ENCODE results near the gene MYO10.

- TF ChIP-seq PATZ1 (CRISPR knock-in tag; IDR thresholded peaks at IDR 0.05; ENCODE audit: borderline replicate concordance) (no peak), CREB5 (CRISPR knock-in tag; IDR thresholded peaks at IDR 0.05; ENCODE audit: low read depth) (no peak), PPARA (CRISPR knock-in tag; IDR thresholded peaks at IDR 0.05; ENCODE audit: borderline replicate concordance) (no peak), ZFP30 (CRISPR knock-in tag; IDR thresholded peaks at IDR 0.05) (no peak), RARB (CRISPR knock-in tag; IDR thresholded peaks at IDR 0.05) (no peak), CSDC2 (CRISPR knock-in tag; IDR thresholded peaks at IDR 0.05) (no peak), TSHZ2 (CRISPR knock-in tag; IDR thresholded peaks at IDR 0.05) (no peak), ZC3H10 (CRISPR knock-in tag; IDR thresholded peaks at IDR 0.05) (no peak), ESRRG (CRISPR knock-in tag; IDR thresholded peaks at IDR 0.05) (no peak), ARNTL (CRISPR knock-in tag; IDR thresholded peaks at IDR 0.05; ENCODE audit: borderline replicate concordance, low read depth) (no peak), ZNF70 (CRISPR knock-in tag; IDR thresholded peaks at IDR 0.05) (no peak), ZNF8 (CRISPR knock-in tag; IDR thresholded peaks at IDR 0.05) (no peak)
- TF ChIP-seq, protein P1, sequence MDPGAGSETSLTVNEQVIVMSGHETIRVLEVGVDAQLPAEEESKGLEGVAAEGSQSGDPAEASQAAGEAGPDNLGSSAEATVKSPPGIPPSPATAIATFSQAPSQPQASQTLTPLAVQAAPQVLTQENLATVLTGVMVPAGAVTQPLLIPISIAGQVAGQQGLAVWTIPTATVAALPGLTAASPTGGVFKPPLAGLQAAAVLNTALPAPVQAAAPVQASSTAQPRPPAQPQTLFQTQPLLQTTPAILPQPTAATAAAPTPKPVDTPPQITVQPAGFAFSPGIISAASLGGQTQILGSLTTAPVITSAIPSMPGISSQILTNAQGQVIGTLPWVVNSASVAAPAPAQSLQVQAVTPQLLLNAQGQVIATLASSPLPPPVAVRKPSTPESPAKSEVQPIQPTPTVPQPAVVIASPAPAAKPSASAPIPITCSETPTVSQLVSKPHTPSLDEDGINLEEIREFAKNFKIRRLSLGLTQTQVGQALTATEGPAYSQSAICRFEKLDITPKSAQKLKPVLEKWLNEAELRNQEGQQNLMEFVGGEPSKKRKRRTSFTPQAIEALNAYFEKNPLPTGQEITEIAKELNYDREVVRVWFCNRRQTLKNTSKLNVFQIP (CRISPR knock-in tag; IDR thresholded peaks at IDR 0.05; ENCODE audit: borderline replicate concordance, low read depth) = no peak
These were observed 58.7 kb downstream of the MYO10 start for GRCh38 chr5:16877267-16877935.
